A549 (cell line): Measurements from ENCODE around the gene BOC. TPM values are rescaled to one million over a fixed set of nuclear protein-coding genes. Genes with fewer than 3 reads are reported as not detected.

ENCODE experiments used
- ATAC-seq, 2 experiments: fragments of 200-7000 bp in 1 of 2; fragments of >200 bp in 1 of 2; cut with Nextera tagmentation in 1 of 2; cut with Tn5 transposase in 1 of 2; 3 replicates each; pipeline versions ENCODE4 v1.8.0 to v1.9.1; 2018 to 2020; ENCODE audit warnings: mild to moderate bottlenecking in 1 of 2, moderate library complexity in 1 of 2
- CTCF ChIA-PET: fragments of 300-600 bp; sonication (Branson Sonifier 250); formaldehyde crosslinking; extraction: SDS; loops from one replicate; lab custom pipeline; 2021; ENCODE audit warnings: antibody characterized with exemption, inconsistent platforms; lab: Yijun Ruan, JAX
- POLR2A ChIA-PET: fragments of 350-600 bp; formaldehyde crosslinking; extraction: SDS; loops from one replicate; lab custom pipeline; 2021; ENCODE audit warnings: antibody characterized with exemption, inconsistent platforms; lab: Yijun Ruan, JAX
- DNase-seq, 2 experiments: peaks; one replicate each; pipeline versions ENCODE4 v3.0.0 to v3.0.0-alpha.2; 2011 to 2016; ENCODE audit warnings: low read depth in 1 of 2, low spot score in 1 of 2
- FAIRE-seq: peaks from 2 replicates; lab custom pipeline; 2011; peaks lifted over from hg19 to GRCh38; lab: Jason Lieb, UNC
- H3K27ac ChIP-seq, 2 experiments: fragments of >200 bp; sonication (Bioruptor Twin); formaldehyde crosslinking; 3 replicates each; pipeline ENCODE4 v1.5.1; 2016 to 2017
- H3K4me1 ChIP-seq: fragments of >200 bp; sonication (Bioruptor Twin); formaldehyde crosslinking; 3 replicates; pipeline ENCODE4 v1.6.1; 2016
- H3K4me2 ChIP-seq: fragments of >200 bp; sonication (Bioruptor Twin); formaldehyde crosslinking; 3 replicates; pipeline ENCODE4 v1.6.1; 2016
- H3K4me3 ChIP-seq: fragments of >200 bp; sonication (Bioruptor Twin); formaldehyde crosslinking; 3 replicates; pipeline ENCODE4 v1.5.1; 2016
- H3K9me3 ChIP-seq: fragments of >200 bp; sonication (Bioruptor Twin); formaldehyde crosslinking; 3 replicates; pipeline ENCODE4 v1.6.1; 2016
- CBX2 ChIP-seq: fragments of 200-600 bp; sonication (generic); IDR thresholded peaks from 2 replicates; pipeline ENCODE4 v1.6.1; 2016; ENCODE audit warnings: low read depth, mild to moderate bottlenecking, borderline replicate concordance
- CBX8 ChIP-seq: fragments of 200-600 bp; sonication (generic); IDR thresholded peaks from 2 replicates; pipeline ENCODE4 v1.6.1; 2016
- CHD4 ChIP-seq: fragments of 200-600 bp; sonication (generic); IDR thresholded peaks from 2 replicates; pipeline ENCODE4 v1.6.1; 2016; ENCODE audit warnings: antibody characterized with exemption, mild to moderate bottlenecking, borderline replicate concordance
- EHF ChIP-seq: fragments of 250-450 bp; sonication (Bioruptor Pico); IDR thresholded peaks from 2 replicates; pipeline ENCODE4 v1.5.0; 2020; ENCODE audit warnings: mild to moderate bottlenecking
- FOSB ChIP-seq: fragments of 250-450 bp; sonication (Bioruptor Pico); IDR thresholded peaks from 2 replicates; pipeline ENCODE4 v1.5.0; 2020; ENCODE audit warnings: mild to moderate bottlenecking, moderate library complexity
- FOSL2 ChIP-seq, 2 experiments: fragments of 450-650 bp in 1 of 2; fragments of >200 bp in 1 of 2; sonication (Bioruptor Twin) in 1 of 2; formaldehyde crosslinking; IDR thresholded peaks; 2 replicates each; pipeline versions ENCODE4 v1.5.0 to v1.6.1; 2016 to 2020; ENCODE audit warnings: mild to moderate bottlenecking in 1 of 2, moderate library complexity in 1 of 2
- HES2 ChIP-seq: fragments of >200 bp; sonication (Bioruptor Twin); formaldehyde crosslinking; IDR thresholded peaks from 2 replicates; pipeline ENCODE4 v1.6.1; 2016
- HEYL ChIP-seq: fragments of 250-450 bp; sonication (Bioruptor Pico); IDR thresholded peaks from 2 replicates; pipeline ENCODE4 v1.8.0; 2021; ENCODE audit warnings: mild to moderate bottlenecking, moderate library complexity
- HOXB13 ChIP-seq: fragments of 250-450 bp; sonication (Bioruptor Pico); IDR thresholded peaks from 2 replicates; pipeline ENCODE4 v1.5.0; 2020; ENCODE audit warnings: low read depth, mild to moderate bottlenecking, moderate library complexity
- JUN ChIP-seq, 2 experiments: fragments of >200 bp; sonication (Bioruptor Twin); formaldehyde crosslinking; IDR thresholded peaks; 2 replicates in 1 of 2; 3 replicates in 1 of 2; pipeline ENCODE4 v1.6.1; 2016 to 2017
- JUNB ChIP-seq: fragments of >200 bp; sonication (Bioruptor Twin); formaldehyde crosslinking; IDR thresholded peaks from 2 replicates; pipeline ENCODE4 v1.6.1; 2016
- KDM1A ChIP-seq: fragments of 200-600 bp; sonication (generic); IDR thresholded peaks from 2 replicates; pipeline ENCODE4 v1.6.1; 2016; ENCODE audit warnings: low read depth, mild to moderate bottlenecking
- MAFK ChIP-seq: fragments of 450-650 bp; IDR thresholded peaks from 2 replicates; pipeline ENCODE4 v1.6.1; 2014; ENCODE audit not compliant: partially characterized antibody
- PHF8 ChIP-seq: fragments of 200-600 bp; sonication (generic); IDR thresholded peaks from 2 replicates; pipeline ENCODE4 v1.6.1; 2016; ENCODE audit warnings: low read depth, mild to moderate bottlenecking, antibody characterized with exemption, moderate library complexity, borderline replicate concordance
- POLR2A ChIP-seq: IDR thresholded peaks from 2 replicates; pipeline ENCODE4 v1.6.1; 2012; ENCODE audit warnings: mild to moderate bottlenecking, low read length
- POLR2AphosphoS2 ChIP-seq: conservative IDR thresholded peaks from 2 replicates; pipeline ENCODE4 v1.6.1; 2012; ENCODE audit warnings: low read length, improper control_type of control experiment, inconsistent platforms
- RAD21 ChIP-seq, 2 experiments: fragments of >200 bp in 1 of 2; sonication (Bioruptor Twin) in 1 of 2; formaldehyde crosslinking in 1 of 2; IDR thresholded peaks in 1 of 2; conservative IDR thresholded peaks in 1 of 2; 2 replicates in 1 of 2; 3 replicates in 1 of 2; pipeline ENCODE4 v1.6.1; 2012 to 2018; ENCODE audit warnings: inconsistent platforms in 1 of 2
- RARB ChIP-seq: fragments of 250-450 bp; sonication (Bioruptor Pico); IDR thresholded peaks from 2 replicates; pipeline ENCODE4 v1.8.0; 2021; ENCODE audit warnings: mild to moderate bottlenecking, moderate library complexity
- REST ChIP-seq: fragments of 200-600 bp; sonication (generic); IDR thresholded peaks from 2 replicates; pipeline ENCODE4 v1.6.1; 2016; ENCODE audit warnings: antibody characterized with exemption, mild to moderate bottlenecking, moderate library complexity
- RFX5 ChIP-seq: fragments of 450-650 bp; IDR thresholded peaks from 2 replicates; pipeline ENCODE4 v1.7.1; 2014; ENCODE audit warnings: antibody characterized with exemption, mild to moderate bottlenecking, moderate library complexity
- RNF2 ChIP-seq: fragments of 200-600 bp; sonication (generic); IDR thresholded peaks from 2 replicates; pipeline ENCODE4 v1.6.1; 2016; ENCODE audit warnings: low read depth, mild to moderate bottlenecking, antibody characterized with exemption, moderate library complexity, borderline replicate concordance
- SREBF2 ChIP-seq: fragments of 450-650 bp; IDR thresholded peaks from 2 replicates; pipeline ENCODE4 v1.6.1; 2014; ENCODE audit warnings: mild to moderate bottlenecking, moderate library complexity
- TFCP2L1 ChIP-seq: fragments of 250-450 bp; sonication (Bioruptor Pico); IDR thresholded peaks from 2 replicates; pipeline ENCODE4 v1.5.0; 2021; ENCODE audit warnings: mild to moderate bottlenecking
- ZFP36 ChIP-seq: fragments of 450-650 bp; IDR thresholded peaks from 2 replicates; pipeline ENCODE4 v1.6.1; 2014; ENCODE audit warnings: borderline replicate concordance; ENCODE audit not compliant: partially characterized antibody
- ZNF302 ChIP-seq: fragments of 250-450 bp; sonication (Bioruptor Pico); IDR thresholded peaks from 2 replicates; pipeline ENCODE4 v1.9.0; 2021; ENCODE audit warnings: inconsistent platforms, mild to moderate bottlenecking, moderate library complexity
- WGBS: methylation state at CpG from one replicate; pipeline ENCODE4 v1.1.6; 2017; ENCODE audit errors: missing lambda C conversion rate; 5-methylcytosine and 5-hydroxymethylcytosine counted together
- polyA plus RNA-seq, 4 experiments: library from polyadenylated mRNA; depleted of rRNA in 3 of 4; stranded (reverse); fragments of >200 nt; fragmentation: RNase III in 1 of 4; extraction: RNeasy Plus Mini Kit Qiagen cat#74134 plus additional on column Dnase treatment in 1 of 4; gene quantifications; 2 replicates in 3 of 4; 3 replicates in 1 of 4; pipeline ENCODE4 v1.2.3, GENCODE V29; 2011 to 2017
- TF ChIP-seq, protein P1 (sequence below): fragments of >200 bp; sonication (Bioruptor Twin); formaldehyde crosslinking; IDR thresholded peaks from 3 replicates; pipeline ENCODE4 v1.5.1; 2016
- TF ChIP-seq, protein P2 (sequence below): fragments of >200 bp; sonication (Bioruptor Twin); formaldehyde crosslinking; IDR thresholded peaks from 3 replicates; pipeline ENCODE4 v1.6.1; 2016

The BOC gene
- polyA plus RNA-seq, 2 of the 4 experiments (the other 2 are of a cell fraction) = 4.0 TPM

DNA sequence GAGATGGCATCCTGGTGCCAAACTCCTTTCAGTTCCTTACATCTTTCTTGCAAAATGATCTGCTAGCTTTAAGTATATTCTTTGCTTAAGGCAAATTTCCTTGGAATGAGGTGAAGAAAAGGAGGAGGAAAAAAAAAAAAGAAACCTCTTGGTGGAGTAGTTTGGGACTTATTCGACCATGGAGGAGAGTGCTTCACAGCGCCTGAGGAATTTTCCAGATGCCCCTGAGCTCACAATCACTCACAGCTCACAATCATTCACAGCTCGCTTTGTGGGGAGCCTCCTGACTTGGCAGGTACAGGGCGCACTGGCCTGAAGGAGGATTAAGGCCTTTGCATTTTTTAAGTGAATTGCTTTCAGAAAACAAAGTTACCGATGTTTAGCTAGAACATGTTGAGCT lies 53.9 kb downstream of the BOC start (continued):
- TF ChIP-seq RFX5 (no peak), HEYL (CRISPR knock-in tag) (no peak)

DNA sequence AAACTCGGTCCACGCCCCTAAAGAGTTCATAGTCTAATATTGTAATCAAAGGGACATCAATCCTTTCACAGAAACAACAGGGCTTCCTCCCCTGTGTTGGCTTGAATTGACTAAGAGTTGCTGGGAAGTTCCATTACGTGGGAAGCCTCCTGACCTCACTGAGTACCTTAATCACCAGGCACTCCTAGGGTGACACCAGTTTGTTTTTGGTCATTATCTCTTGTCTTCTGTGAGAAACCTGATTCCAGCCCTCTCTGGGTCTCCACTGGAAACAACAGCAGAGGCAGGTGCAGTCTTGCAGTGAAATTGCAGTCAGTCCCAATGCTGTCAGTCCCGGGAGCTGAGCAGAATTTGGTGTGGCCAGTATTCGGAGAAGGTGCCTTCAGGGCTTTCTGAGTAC lies 55.4 kb downstream of the BOC start:
- ATAC-seq = no peak
- Histone ChIP-seq H3K27ac (no peak overlapping the region), H3K9me3 (no peaks in the 10 kb centered on the region), H3K4me3 (no peak overlapping the region), H3K4me1 (no peaks in the 10 kb centered on the region), H3K4me2 (no peak overlapping the region)
- DNase-seq = no peak
- POLR2A ChIA-PET = no interaction called here
- TF ChIP-seq TFCP2L1 = no peak
- no peak for TF ChIP-seq REST
- TF ChIP-seq HOXB13 (CRISPR knock-in tag) = no peak
- no peak for TF ChIP-seq EHF (CRISPR knock-in tag)
- TF ChIP-seq ZFP36 = no peak
- TF ChIP-seq SREBF2 = no peak
- no peak for TF ChIP-seq POLR2AphosphoS2
- TF ChIP-seq POLR2A = no peak
- no peak for TF ChIP-seq HES2
- no peak for TF ChIP-seq JUN (IDR thresholded peaks at IDR 0.05)
- TF ChIP-seq, protein P1, sequence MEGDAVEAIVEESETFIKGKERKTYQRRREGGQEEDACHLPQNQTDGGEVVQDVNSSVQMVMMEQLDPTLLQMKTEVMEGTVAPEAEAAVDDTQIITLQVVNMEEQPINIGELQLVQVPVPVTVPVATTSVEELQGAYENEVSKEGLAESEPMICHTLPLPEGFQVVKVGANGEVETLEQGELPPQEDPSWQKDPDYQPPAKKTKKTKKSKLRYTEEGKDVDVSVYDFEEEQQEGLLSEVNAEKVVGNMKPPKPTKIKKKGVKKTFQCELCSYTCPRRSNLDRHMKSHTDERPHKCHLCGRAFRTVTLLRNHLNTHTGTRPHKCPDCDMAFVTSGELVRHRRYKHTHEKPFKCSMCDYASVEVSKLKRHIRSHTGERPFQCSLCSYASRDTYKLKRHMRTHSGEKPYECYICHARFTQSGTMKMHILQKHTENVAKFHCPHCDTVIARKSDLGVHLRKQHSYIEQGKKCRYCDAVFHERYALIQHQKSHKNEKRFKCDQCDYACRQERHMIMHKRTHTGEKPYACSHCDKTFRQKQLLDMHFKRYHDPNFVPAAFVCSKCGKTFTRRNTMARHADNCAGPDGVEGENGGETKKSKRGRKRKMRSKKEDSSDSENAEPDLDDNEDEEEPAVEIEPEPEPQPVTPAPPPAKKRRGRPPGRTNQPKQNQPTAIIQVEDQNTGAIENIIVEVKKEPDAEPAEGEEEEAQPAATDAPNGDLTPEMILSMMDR = no peak
- TF ChIP-seq ZNF302 (CRISPR knock-in tag) = no peak
- TF ChIP-seq RARB (CRISPR knock-in tag) = no peak
- TF ChIP-seq FOSB = no peak
- no peak for TF ChIP-seq KDM1A
- no peak for TF ChIP-seq CBX2
- CTCF ChIA-PET = no interaction called here
- no peak for FAIRE-seq
- WGBS = 68% methylated on average over 5 of the region's 5 CpGs

DNA sequence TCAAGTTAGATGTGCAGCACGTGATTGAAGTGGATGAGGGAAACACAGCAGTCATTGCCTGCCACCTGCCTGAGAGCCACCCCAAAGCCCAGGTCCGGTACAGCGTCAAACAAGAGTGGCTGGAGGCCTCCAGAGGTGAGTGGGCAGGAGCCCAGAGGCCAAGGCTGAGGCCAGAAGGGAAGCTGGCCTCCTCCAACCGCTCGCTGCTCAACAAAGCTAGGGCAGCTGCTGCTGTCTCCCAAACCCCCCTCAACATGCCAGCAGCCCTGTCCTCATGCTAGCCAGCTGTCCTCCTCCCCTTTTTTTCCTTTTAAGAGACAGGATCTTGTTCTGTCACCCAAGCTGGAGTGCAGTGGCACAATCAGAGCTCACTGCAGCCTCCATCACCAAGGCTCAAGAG lies 57.0 kb downstream of the BOC start:
- FAIRE-seq (no peak), DNase-seq (no peak), ATAC-seq (no peak)
- TF ChIP-seq MAFK = no peak
- no peak for TF ChIP-seq HOXB13 (CRISPR knock-in tag)
- no peak for TF ChIP-seq PHF8
- no peak for TF ChIP-seq JUNB
- no peak for TF ChIP-seq CBX2
- no peak for TF ChIP-seq FOSB
- no peak for TF ChIP-seq RAD21 (conservative IDR thresholded peaks at IDR 0.05 in 1 of 2, IDR thresholded peaks at IDR 0.05 in 1 of 2)
- no peak for TF ChIP-seq POLR2A
- TF ChIP-seq CBX8 = no peak
- no peak for TF ChIP-seq CHD4
- TF ChIP-seq, protein P2, sequence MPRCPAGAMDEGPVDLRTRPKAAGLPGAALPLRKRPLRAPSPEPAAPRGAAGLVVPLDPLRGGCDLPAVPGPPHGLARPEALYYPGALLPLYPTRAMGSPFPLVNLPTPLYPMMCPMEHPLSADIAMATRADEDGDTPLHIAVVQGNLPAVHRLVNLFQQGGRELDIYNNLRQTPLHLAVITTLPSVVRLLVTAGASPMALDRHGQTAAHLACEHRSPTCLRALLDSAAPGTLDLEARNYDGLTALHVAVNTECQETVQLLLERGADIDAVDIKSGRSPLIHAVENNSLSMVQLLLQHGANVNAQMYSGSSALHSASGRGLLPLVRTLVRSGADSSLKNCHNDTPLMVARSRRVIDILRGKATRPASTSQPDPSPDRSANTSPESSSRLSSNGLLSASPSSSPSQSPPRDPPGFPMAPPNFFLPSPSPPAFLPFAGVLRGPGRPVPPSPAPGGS = no peak
- no peak for TF ChIP-seq RNF2
- no peak for TF ChIP-seq FOSL2 (IDR thresholded peaks at IDR 0.05)
- TF ChIP-seq FOSL2 (CRISPR knock-in tag; IDR thresholded peaks at IDR 0.05) = no peak
- no peak overlapping the region for H3K27ac ChIP-seq
- H3K4me1 ChIP-seq = no peaks in the 10 kb centered on the region
- H3K9me3 ChIP-seq = no peaks in the 10 kb centered on the region
- no peak overlapping the region for H3K4me3 ChIP-seq
- 84% methylated on average over 5 of the region's 5 CpGs for WGBS
- CTCF ChIA-PET = interaction anchor here (1.1 to 4.6 kb wide), 4 partner anchors 9 to 359 kb away, joined by 3 to 23 read pairs (median 5); no protein-coding TSS in a partner anchor
- POLR2A ChIA-PET = no interaction called here
- H3K4me2 ChIP-seq = no peak overlapping the region
